ENCODE data around the gene C1S. TPM values are rescaled to one million over a fixed set of nuclear protein-coding genes. Genes with fewer than 3 reads are reported as not detected.

Gene C1S
- total RNA-seq, 6 experiments from 2014 or later = 21.9 to 30.8 (median 30.2) TPM

GRCh38 chr12:7099290-7099996, 38.9 kb downstream of the C1S start:
- H3K9me3 Mint-ChIP-seq = no peaks in the 10 kb centered on the region
- H3K27me3 Mint-ChIP-seq (ENCODE audit: insufficient read depth) = peaks cover 3% of the 10 kb centered on the region
- TF ChIP-seq CTCF (IDR thresholded peaks at IDR 0.05) = no peak
- peaks cover 5% of the 10 kb centered on the region for H3K36me3 Mint-ChIP-seq (ENCODE audit: low read depth)
- H3K4me3 Mint-ChIP-seq = no peak overlapping the region
- no peak for DNase-seq
- no peak overlapping the region for H3K27ac Mint-ChIP-seq
- H3K4me1 Mint-ChIP-seq (ENCODE audit: low read depth) = peaks cover 8% of the 10 kb centered on the region

- DNase-seq = no peak
- TF ChIP-seq CTCF (IDR thresholded peaks at IDR 0.05) = no peak
- Mint-ChIP-seq H3K27me3 (ENCODE audit: insufficient read depth) (peaks cover 2% of the 10 kb centered on the region), H3K36me3 (ENCODE audit: low read depth) (peaks cover 5% of the 10 kb centered on the region), H3K4me3 (no peak overlapping the region), H3K4me1 (ENCODE audit: low read depth) (peaks cover 8% of the 10 kb centered on the region), H3K27ac (no peak overlapping the region), H3K9me3 (no peaks in the 10 kb centered on the region)
Measured at GRCh38 chr12:7100239-7100638, 39.7 kb downstream of the C1S start.

GRCh38 chr12:7101047-7101693, 40.7 kb downstream of the C1S start:
- Mint-ChIP-seq H3K27ac (no peak overlapping the region), H3K9me3 (peaks cover 9% of the 10 kb centered on the region), H3K36me3 (ENCODE audit: low read depth) (peaks cover 14% of the 10 kb centered on the region), H3K4me3 (no peak overlapping the region), H3K27me3 (ENCODE audit: insufficient read depth) (no peaks in the 10 kb centered on the region; the same call in 1 of the 2 replicates), H3K4me1 (ENCODE audit: low read depth) (peaks cover 10% of the 10 kb centered on the region)
- no peak for TF ChIP-seq CTCF (IDR thresholded peaks at IDR 0.05)
- no peak for DNase-seq

GRCh38 chr12:7101694-7102131, 41.2 kb downstream of the C1S start:
- Mint-ChIP-seq H3K4me1 (ENCODE audit: low read depth) (peaks cover 14% of the 10 kb centered on the region), H3K9me3 (peaks cover 15% of the 10 kb centered on the region), H3K36me3 (ENCODE audit: low read depth) (peaks cover 19% of the 10 kb centered on the region), H3K27me3 (ENCODE audit: insufficient read depth) (no peaks in the 10 kb centered on the region), H3K27ac (no peak overlapping the region), H3K4me3 (no peak overlapping the region)
- TF ChIP-seq CTCF (IDR thresholded peaks at IDR 0.05) = no peak
- DNase-seq = no peak

- Mint-ChIP-seq H3K4me1 (ENCODE audit: low read depth) (peaks cover 16% of the 10 kb centered on the region), H3K36me3 (ENCODE audit: low read depth) (peaks cover 20% of the 10 kb centered on the region), H3K9me3 (peaks cover 15% of the 10 kb centered on the region), H3K4me3 (no peak overlapping the region), H3K27me3 (ENCODE audit: insufficient read depth) (no peaks in the 10 kb centered on the region), H3K27ac (no peak overlapping the region)
- no peak for TF ChIP-seq CTCF (IDR thresholded peaks at IDR 0.05)
- no peak for DNase-seq
Measured at GRCh38 chr12:7102582-7102981, 42.1 kb downstream of the C1S start.

Data from HFFc6 (cell line).